CD14-positive monocyte (primary cell): Measurements from ENCODE around the gene VPS26C. TPM values are rescaled to one million over a fixed set of nuclear protein-coding genes. Genes with fewer than 3 reads are reported as not detected.

Experiments
- DNase-seq, 3 donors: peaks; one replicate each; pipeline ENCODE4 v3.0.0-alpha.2; 2011 to 2022
- H2AFZ ChIP-seq: 2 replicates; pipeline ENCODE4 v1.6.0; 2012; ENCODE audit warnings: mild to moderate bottlenecking, low read depth, low read length, inconsistent platforms; ENCODE audit not compliant: insufficient read depth, poor library complexity, severe bottlenecking
- H3K27ac ChIP-seq, 2 donors: 1 replicate in 1 of 2; 2 replicates in 1 of 2; pipeline ENCODE4 v1.5.1; 2012 to 2013; ENCODE audit warnings: low read length in 2 of 2, control low read depth in 1 of 2, inconsistent platforms in 1 of 2, low read depth in 1 of 2, mild to moderate bottlenecking in 1 of 2
- H3K27me3 ChIP-seq, 2 donors: one replicate each; pipeline versions ENCODE4 v1.6.0 to v1.6.1; 2011 to 2013; ENCODE audit warnings: low read length in 2 of 2; ENCODE audit not compliant: control insufficient read depth in 2 of 2, insufficient read depth in 2 of 2
- H3K36me3 ChIP-seq, 2 donors: replicated peaks in 1 of 2; 1 replicate in 1 of 2; 2 replicates in 1 of 2; pipeline versions ENCODE4 v1.5.1 to v1.6.1; 2012 to 2013; ENCODE audit warnings: low read length in 2 of 2, control low read depth in 1 of 2, inconsistent platforms in 1 of 2, mild to moderate bottlenecking in 1 of 2; ENCODE audit not compliant: insufficient read depth in 2 of 2, control insufficient read depth in 1 of 2
- H3K4me1 ChIP-seq, 2 donors: 1 replicate in 1 of 2; 2 replicates in 1 of 2; pipeline versions ENCODE4 v1.5.1 to v1.6.1; 2012 to 2013; ENCODE audit warnings: low read length in 2 of 2, control low read depth in 1 of 2, inconsistent platforms in 1 of 2, mild to moderate bottlenecking in 1 of 2, moderate library complexity in 1 of 2; ENCODE audit not compliant: insufficient read depth in 2 of 2, control insufficient read depth in 1 of 2
- H3K4me2 ChIP-seq: replicated peaks from 2 replicates; pipeline ENCODE3; 2012; ENCODE audit warnings: low read length, moderate library complexity, mild to moderate bottlenecking; ENCODE audit not compliant: poor library complexity, severe bottlenecking; ENCODE audit errors: extremely low read depth
- H3K4me3 ChIP-seq, 3 experiments: fragments of 200-600 bp in 1 of 3; sonication (generic) in 1 of 3; replicated peaks in 1 of 3; 1 replicate in 2 of 3; 2 replicates in 1 of 3; pipeline ENCODE4 v1.5.1; 2011 to 2013; ENCODE audit warnings: low read length in 3 of 3, mild to moderate bottlenecking in 3 of 3, control low read depth in 2 of 3, low read depth in 2 of 3, inconsistent platforms in 1 of 3, moderate library complexity in 1 of 3
- H3K79me2 ChIP-seq: 2 replicates; pipeline ENCODE4 v1.6.0; 2012; ENCODE audit warnings: mild to moderate bottlenecking, control low read depth, inconsistent platforms, low read length, moderate library complexity; ENCODE audit not compliant: insufficient read depth
- H3K9ac ChIP-seq: 2 replicates; pipeline ENCODE4 v1.6.0; 2017; ENCODE audit warnings: low read length, mild to moderate bottlenecking; ENCODE audit not compliant: insufficient read depth, poor library complexity, severe bottlenecking
- H3K9me3 ChIP-seq, 2 donors: replicated peaks in 1 of 2; 1 replicate in 1 of 2; 2 replicates in 1 of 2; pipeline versions ENCODE4 v1.5.1 to v1.6.1; 2012 to 2013; ENCODE audit warnings: low read length in 2 of 2, control low read depth in 1 of 2; ENCODE audit not compliant: control insufficient read depth in 1 of 2, insufficient read depth in 1 of 2
- H4K20me1 ChIP-seq: 2 replicates; pipeline ENCODE4 v1.6.0; 2012; ENCODE audit warnings: mild to moderate bottlenecking, low read length, control low read depth, moderate library complexity; ENCODE audit not compliant: insufficient read depth
- H3K27ac Mint-ChIP-seq, 7 donors: one replicate each; pipeline ENCODE4 v1.8.0; 2020; ENCODE audit warnings: mild to moderate bottlenecking in 7 of 7, mixed read lengths in 7 of 7, moderate library complexity in 6 of 7, inconsistent platforms in 2 of 7
- H3K27me3 Mint-ChIP-seq, 3 donors: one replicate each; pipeline ENCODE4 v1.8.0; 2021 to 2022; ENCODE audit warnings: low read depth in 3 of 3, mild to moderate bottlenecking in 3 of 3, mixed read lengths in 3 of 3, moderate library complexity in 3 of 3, inconsistent platforms in 1 of 3
- H3K36me3 Mint-ChIP-seq, 2 donors: one replicate each; pipeline ENCODE4 v1.8.0; 2020; ENCODE audit warnings: mixed read lengths in 2 of 2, inconsistent platforms in 1 of 2, mild to moderate bottlenecking in 1 of 2
- H3K4me1 Mint-ChIP-seq: one replicate; pipeline ENCODE4 v1.8.0; 2020; ENCODE audit warnings: mild to moderate bottlenecking, mixed read lengths
- H3K4me3 Mint-ChIP-seq, 2 donors: one replicate each; pipeline ENCODE4 v1.8.0; 2020; ENCODE audit warnings: mild to moderate bottlenecking in 2 of 2, mixed read lengths in 2 of 2, moderate library complexity in 1 of 2
- H3K9me3 Mint-ChIP-seq, 7 donors: one replicate each; pipeline ENCODE4 v1.8.0; 2020 to 2022; ENCODE audit warnings: mixed read lengths in 7 of 7, mild to moderate bottlenecking in 6 of 7, moderate library complexity in 6 of 7, inconsistent platforms in 2 of 7
- WGBS: methylation state at CpG from one replicate; pipeline ENCODE4 v1.1.5; 2013; ENCODE audit warnings: missing lambda C conversion rate; ENCODE audit not compliant: insufficient coverage; 5-methylcytosine and 5-hydroxymethylcytosine counted together
- intact Hi-C, 2 donors: fragments of 100-400 bp; cut with micrococcal nuclease; formaldehyde crosslinking; loops; one replicate each; pipeline versions ENCODE4 v1.15.0 to v1.15.1; 2023
- polyA plus RNA-seq, 3 donors: library from polyadenylated mRNA; depleted of rRNA in 1 of 3; unstranded in 2 of 3; stranded (reverse) in 1 of 3; fragments of 300-500 nt in 2 of 3; fragments of >200 nt in 1 of 3; fragmentation: Illumina TruSeq in 2 of 3; gene quantifications; 1 replicate in 2 of 3; 2 replicates in 1 of 3; pipeline ENCODE4 v1.2.3, GENCODE V29; 2012 to 2021
- TF ChIP-seq, protein P1 (sequence below): fragments of 200-600 bp; IDR thresholded peaks from one replicate; pipeline ENCODE4 v1.8.0; 2022; ENCODE audit warnings: antibody characterized with exemption, mild to moderate bottlenecking

Gene VPS26C
- polyA plus RNA-seq, 3 donors, result 45.4 to 75.4 (median 69.3) TPM

DNA sequence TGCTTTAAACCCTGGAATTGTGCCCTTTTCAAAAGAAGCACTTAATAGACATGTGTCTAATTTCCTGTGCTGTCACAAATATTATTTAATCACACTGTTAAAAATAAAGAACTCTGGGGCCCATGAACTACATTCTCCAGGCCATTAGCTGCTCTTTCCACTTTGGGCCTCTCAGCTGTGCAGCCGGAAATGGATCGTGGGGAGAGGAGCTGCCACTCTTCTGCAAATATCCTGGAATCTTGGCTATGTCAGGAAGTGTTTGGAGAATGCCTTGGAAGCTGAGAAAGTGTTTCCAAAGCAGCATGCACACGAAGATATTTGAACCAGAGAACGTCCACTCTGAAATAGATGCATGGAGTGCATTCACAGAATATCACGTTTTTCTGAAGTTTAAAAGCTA is 27.5 kb upstream of the VPS26C start:
- WGBS, result 96% methylated on average over 4 of the region's 5 CpGs
- no peaks in the 10 kb centered on the region for H3K36me3 ChIP-seq

DNA sequence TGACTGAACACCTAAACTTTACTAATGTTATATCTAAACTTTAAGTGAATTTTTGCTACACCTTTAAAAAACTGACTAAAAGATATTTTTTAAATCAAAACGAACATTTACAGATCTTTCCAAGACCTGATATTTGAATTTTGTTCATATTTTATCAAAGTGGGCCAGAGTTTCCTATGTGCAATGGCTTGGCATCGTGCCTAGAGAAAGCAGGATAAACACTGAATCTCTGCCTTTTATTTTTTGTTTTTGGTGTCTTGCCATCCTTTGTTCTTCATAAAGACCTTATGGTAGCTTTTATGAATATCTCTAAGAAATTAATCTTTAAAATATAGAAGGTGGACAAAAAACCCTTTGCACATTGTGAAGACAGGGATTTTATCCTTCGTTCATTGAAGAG is 25.8 kb upstream of the VPS26C start:
- H3K27me3 ChIP-seq, result no peaks in the 10 kb centered on the region
- WGBS, result no CpG with 5 or more reads among the region's 3 CpGs
- no peak overlapping the region for H2AFZ ChIP-seq
- Mint-ChIP-seq H3K9me3 (no peaks in the 10 kb centered on the region), H3K27ac (no peak overlapping the region), H3K36me3 (no peaks in the 10 kb centered on the region), H3K4me3 (no peak overlapping the region), H3K27me3 (peaks cover 0 to 8% (median 3%) of the 10 kb centered on the region in 3 donors), H3K4me1 (no peaks in the 10 kb centered on the region)
- no peak overlapping the region for H3K4me3 ChIP-seq
- H4K20me1 ChIP-seq, result no peaks in the 10 kb centered on the region
- no peak overlapping the region for H3K27ac ChIP-seq
- no peak for DNase-seq
- intact Hi-C loops, result no loop called here
- H3K79me2 ChIP-seq, result no peaks in the 10 kb centered on the region
- TF ChIP-seq, protein P1, sequence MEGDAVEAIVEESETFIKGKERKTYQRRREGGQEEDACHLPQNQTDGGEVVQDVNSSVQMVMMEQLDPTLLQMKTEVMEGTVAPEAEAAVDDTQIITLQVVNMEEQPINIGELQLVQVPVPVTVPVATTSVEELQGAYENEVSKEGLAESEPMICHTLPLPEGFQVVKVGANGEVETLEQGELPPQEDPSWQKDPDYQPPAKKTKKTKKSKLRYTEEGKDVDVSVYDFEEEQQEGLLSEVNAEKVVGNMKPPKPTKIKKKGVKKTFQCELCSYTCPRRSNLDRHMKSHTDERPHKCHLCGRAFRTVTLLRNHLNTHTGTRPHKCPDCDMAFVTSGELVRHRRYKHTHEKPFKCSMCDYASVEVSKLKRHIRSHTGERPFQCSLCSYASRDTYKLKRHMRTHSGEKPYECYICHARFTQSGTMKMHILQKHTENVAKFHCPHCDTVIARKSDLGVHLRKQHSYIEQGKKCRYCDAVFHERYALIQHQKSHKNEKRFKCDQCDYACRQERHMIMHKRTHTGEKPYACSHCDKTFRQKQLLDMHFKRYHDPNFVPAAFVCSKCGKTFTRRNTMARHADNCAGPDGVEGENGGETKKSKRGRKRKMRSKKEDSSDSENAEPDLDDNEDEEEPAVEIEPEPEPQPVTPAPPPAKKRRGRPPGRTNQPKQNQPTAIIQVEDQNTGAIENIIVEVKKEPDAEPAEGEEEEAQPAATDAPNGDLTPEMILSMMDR, result no peak
- H3K4me2 ChIP-seq, result no peak overlapping the region
- no peaks in the 10 kb centered on the region for H3K4me1 ChIP-seq
- H3K9me3 ChIP-seq, result no peaks in the 10 kb centered on the region
- H3K36me3 ChIP-seq, result no peaks in the 10 kb centered on the region
- H3K9ac ChIP-seq, result no peak overlapping the region

More for the DNA sequence above, 27.5 kb upstream of the VPS26C start:
- TF ChIP-seq, protein P1, result no peak
- Histone ChIP-seq H3K27ac (no peak overlapping the region), H3K27me3 (no peaks in the 10 kb centered on the region), H3K4me1 (no peaks in the 10 kb centered on the region), H3K4me2 (no peak overlapping the region), H2AFZ (no peak overlapping the region), H3K4me3 (no peak overlapping the region), H3K79me2 (no peaks in the 10 kb centered on the region), H3K9me3 (no peaks in the 10 kb centered on the region), H3K9ac (no peak overlapping the region), H4K20me1 (no peaks in the 10 kb centered on the region)
- Mint-ChIP-seq H3K36me3 (no peaks in the 10 kb centered on the region), H3K9me3 (peaks cover 0 to 5% (median 0%) of the 10 kb centered on the region in 7 donors), H3K27me3 (peaks cover 2 to 3% (median 3%) of the 10 kb centered on the region in 3 donors), H3K27ac (no peak overlapping the region), H3K4me3 (no peak overlapping the region), H3K4me1 (no peaks in the 10 kb centered on the region)
- DNase-seq, result no peak
- intact Hi-C loops, result no loop called here
